Mucosa of descending colon (tissue), 3 donors: ENCODE data around the gene ANKRD10. TPM values are rescaled to one million over a fixed set of nuclear protein-coding genes. Genes with fewer than 3 reads are reported as not detected.

Experiments
- ATAC-seq: fragments of 200-7000 bp; cut with Tn5 transposase; one replicate; pipeline ENCODE4 v1.9.1; 2020; ENCODE audit warnings: mild to moderate bottlenecking, moderate library complexity
- DNase-seq, 3 donors: peaks; one replicate each; pipeline ENCODE4 v3.0.0-alpha.2; 2020
- H3K36me3 ChIP-seq: fragments of 200-600 bp; one replicate; pipeline ENCODE4 v1.8.0; 2021; ENCODE audit warnings: low read depth, mild to moderate bottlenecking
- H3K4me1 ChIP-seq: fragments of 200-600 bp; one replicate; pipeline ENCODE4 v1.8.0; 2021; ENCODE audit warnings: low read depth, mild to moderate bottlenecking
- H3K4me3 ChIP-seq: fragments of 200-600 bp; one replicate; pipeline ENCODE4 v1.8.0; 2021; ENCODE audit warnings: mild to moderate bottlenecking
- H3K9me3 ChIP-seq: fragments of 200-600 bp; one replicate; pipeline ENCODE4 v1.8.0; 2021; ENCODE audit warnings: mild to moderate bottlenecking
- CTCF ChIP-seq: fragments of 200-600 bp; IDR thresholded peaks from one replicate; pipeline ENCODE4 v1.8.0; 2022; ENCODE audit warnings: antibody characterized with exemption, mild to moderate bottlenecking
- intact Hi-C, 2 donors: fragments of 100-400 bp; cut with DNase I in 1 of 2; cut with micrococcal nuclease in 1 of 2; formaldehyde crosslinking; loops; one replicate each; pipeline versions ENCODE4 v1.11.0 to v1.11.1; 2022; cut with DNase I, micrococcal nuclease
- total RNA-seq, 3 donors: library from RNA; stranded (reverse); fragmentation: NEBNext Ultra II Directional in 2 of 3; extraction: Animal tissue kit (Norgen Biotek cat#: 25700) in 2 of 3; gene quantifications; one replicate each; pipeline versions ENCODE4 v1.2.1 to v1.2.4, GENCODE V29; 2021 to 2023
- donor health status: DM: no; HTN: no; CAD: no; lungs with moderate emphysema.
- donor health status: DM: no; HTN: no; CAD: no.
- donor health status: DM: no; HTN: yes; CAD: no.

Gene ANKRD10
- total RNA-seq, 3 donors from 2014 or later = 120 to 157 (median 155) TPM

GRCh38 chr13:110884517-110884916 lies 30.4 kb downstream of the ANKRD10 start:
- H3K36me3 ChIP-seq = no peaks in the 10 kb centered on the region
- no peak for TF ChIP-seq CTCF
- no peak for ATAC-seq
- no peak overlapping the region for H3K4me3 ChIP-seq
- intact Hi-C loops = no loop called here
- no peak for DNase-seq
- peaks cover 10% of the 10 kb centered on the region for H3K4me1 ChIP-seq
- H3K9me3 ChIP-seq = no peaks in the 10 kb centered on the region

- no peaks in the 10 kb centered on the region for H3K9me3 ChIP-seq
- intact Hi-C loops = no loop called here
These were observed 31.3 kb downstream of the ANKRD10 start for GRCh38 chr13:110883542-110883941.

GRCh38 chr13:110882972-110883371 lies 31.9 kb downstream of the ANKRD10 start:
- DNase-seq (no peak), ATAC-seq (no peak)
- TF ChIP-seq CTCF = no peak
- no peaks in the 10 kb centered on the region for H3K9me3 ChIP-seq
- H3K4me3 ChIP-seq = no peak overlapping the region
- intact Hi-C loops = no loop called here
- peaks cover 5% of the 10 kb centered on the region for H3K4me1 ChIP-seq
- no peaks in the 10 kb centered on the region for H3K36me3 ChIP-seq

More at GRCh38 chr13:110883542-110883941, 31.3 kb downstream of the ANKRD10 start:
- no peaks in the 10 kb centered on the region for H3K36me3 ChIP-seq
- no peak for TF ChIP-seq CTCF
- no peak for ATAC-seq
- no peak overlapping the region for H3K4me3 ChIP-seq
- H3K4me1 ChIP-seq = peaks cover 10% of the 10 kb centered on the region
- DNase-seq = no peak

GRCh38 chr13:110881839-110882627 lies 32.8 kb downstream of the ANKRD10 start:
- no peak for TF ChIP-seq CTCF
- Histone ChIP-seq H3K36me3 (no peaks in the 10 kb centered on the region), H3K4me1 (no peaks in the 10 kb centered on the region), H3K9me3 (no peaks in the 10 kb centered on the region), H3K4me3 (no peak overlapping the region)
- intact Hi-C loops = no loop called here
- DNase-seq = no peak
- ATAC-seq = peak; percentile 74

- Histone ChIP-seq H3K4me3 (no peak overlapping the region), H3K9me3 (no peaks in the 10 kb centered on the region), H3K4me1 (no peaks in the 10 kb centered on the region), H3K36me3 (no peaks in the 10 kb centered on the region)
- DNase-seq = no peak
- no peak for TF ChIP-seq CTCF
- intact Hi-C loops = no loop called here
- no peak for ATAC-seq
These were observed 34.2 kb downstream of the ANKRD10 start for GRCh38 chr13:110880627-110881026.
